Natural killer cell (primary cell): Measurements from ENCODE around the gene PRRT1. TPM values are rescaled to one million over a fixed set of nuclear protein-coding genes. Genes with fewer than 3 reads are reported as not detected.

Experiments
- ATAC-seq, 3 donors: fragments of 150-1000 bp in 2 of 3; fragments of 200-7000 bp in 1 of 3; cut with Tn5 transposase; 1 replicate in 1 of 3; 2 replicates in 2 of 3; pipeline ENCODE4 v1.10.0; 2021; ENCODE audit warnings: mild to moderate bottlenecking in 2 of 3, moderate library complexity in 2 of 3
- DNase-seq, 2 donors: peaks; one replicate each; pipeline versions ENCODE4 v3.0.0 to v3.0.0-alpha.2; 2013 to 2021; ENCODE audit warnings: mixed read lengths in 1 of 2
- H3K27ac ChIP-seq: one replicate; pipeline ENCODE4 v1.5.1; 2013; ENCODE audit warnings: mild to moderate bottlenecking, low read length
- H3K27me3 ChIP-seq: one replicate; pipeline ENCODE4 v1.6.1; 2013; ENCODE audit warnings: low read length; ENCODE audit not compliant: control insufficient read depth, insufficient read depth
- H3K36me3 ChIP-seq: one replicate; pipeline ENCODE4 v1.6.1; 2013; ENCODE audit warnings: low read length; ENCODE audit not compliant: control insufficient read depth, insufficient read depth
- H3K4me1 ChIP-seq: one replicate; pipeline ENCODE4 v1.6.1; 2013; ENCODE audit warnings: low read length; ENCODE audit not compliant: control insufficient read depth, insufficient read depth
- H3K4me3 ChIP-seq: one replicate; pipeline ENCODE4 v1.5.1; 2013; ENCODE audit warnings: low read length
- H3K9me3 ChIP-seq: one replicate; pipeline ENCODE4 v1.6.1; 2013; ENCODE audit warnings: low read length; ENCODE audit not compliant: control insufficient read depth, insufficient read depth
- H3K27ac Mint-ChIP-seq, 2 donors: one replicate each; pipeline ENCODE4 v1.8.0; 2022; ENCODE audit warnings: mild to moderate bottlenecking in 2 of 2, mixed read lengths in 2 of 2, moderate library complexity in 1 of 2
- H3K27me3 Mint-ChIP-seq, 2 donors: one replicate each; pipeline ENCODE4 v1.8.0; 2022; ENCODE audit warnings: low read depth in 2 of 2, mixed read lengths in 2 of 2
- H3K36me3 Mint-ChIP-seq: one replicate; pipeline ENCODE4 v1.8.0; 2022; ENCODE audit warnings: mixed read lengths
- H3K4me1 Mint-ChIP-seq, 2 donors: one replicate each; pipeline ENCODE4 v1.8.0; 2022; ENCODE audit warnings: mixed read lengths in 2 of 2
- H3K4me3 Mint-ChIP-seq: one replicate; pipeline ENCODE4 v1.8.0; 2022; ENCODE audit warnings: mild to moderate bottlenecking, moderate library complexity, mixed read lengths
- H3K9me3 Mint-ChIP-seq, 2 donors: one replicate each; pipeline ENCODE4 v1.8.0; 2022; ENCODE audit warnings: mixed read lengths in 2 of 2
- CTCF ChIP-seq: fragments of 200-600 bp; IDR thresholded peaks from one replicate; pipeline ENCODE4 v1.8.0; 2022; ENCODE audit warnings: antibody characterized with exemption
- WGBS: methylation state at CpG from one replicate; pipeline ENCODE4 v1.1.7; 2013; ENCODE audit warnings: missing lambda C conversion rate; ENCODE audit not compliant: insufficient coverage; 5-methylcytosine and 5-hydroxymethylcytosine counted together
- intact Hi-C: fragments of 100-400 bp; cut with micrococcal nuclease; formaldehyde crosslinking; loops from one replicate; pipeline ENCODE4 v1.14.2; 2022
- total RNA-seq, 4 donors: library from RNA; stranded (reverse); fragments of 120-200 nt in 1 of 4; gene quantifications; one replicate each; pipeline versions ENCODE4 v1.2.3 to v1.2.4, GENCODE V29; 2013 to 2022

The PRRT1 gene
- total RNA-seq, 3 donors from 2014 or later (not counting 1 experiment from before 2014, with no cell fraction given), result 0.38 to 0.63 (median 0.54) TPM

- no peaks in the 10 kb centered on the region for H3K9me3 Mint-ChIP-seq
- DNase-seq (no peak), ATAC-seq (no peak)
- TF ChIP-seq CTCF, result no peak
- H3K27me3 Mint-ChIP-seq, result peaks cover 9 to 12% of the 10 kb centered on the region in 2 donors
- H3K36me3 Mint-ChIP-seq, result no peaks in the 10 kb centered on the region
- intact Hi-C loops, result no loop called here
- no peak overlapping the region for H3K4me3 Mint-ChIP-seq
- no peaks in the 10 kb centered on the region for H3K4me1 Mint-ChIP-seq
- Histone ChIP-seq H3K27me3 (no peaks in the 10 kb centered on the region), H3K27ac (no peak overlapping the region), H3K4me3 (no peak overlapping the region), H3K4me1 (no peaks in the 10 kb centered on the region), H3K36me3 (no peaks in the 10 kb centered on the region), H3K9me3 (no peaks in the 10 kb centered on the region)
- H3K27ac Mint-ChIP-seq, result no peak overlapping the region
- 89% methylated on average over 5 of the region's 5 CpGs for WGBS
Measured at GRCh38 chr6:32140420-32141046, 11.2 kb downstream of the PRRT1 start.

GRCh38 chr6:32139590-32139989 is 12.1 kb downstream of the PRRT1 start:
- no peaks in the 10 kb centered on the region for H3K36me3 ChIP-seq
- no peak overlapping the region for H3K4me3 ChIP-seq
- 91% methylated on average over 5 of the region's 5 CpGs for WGBS
- intact Hi-C loops, result no loop called here
- Mint-ChIP-seq H3K4me3 (no peak overlapping the region), H3K36me3 (no peaks in the 10 kb centered on the region), H3K4me1 (no peaks in the 10 kb centered on the region), H3K9me3 (no peaks in the 10 kb centered on the region), H3K27me3 (peaks cover 14 to 15% of the 10 kb centered on the region in 2 donors), H3K27ac (no peak overlapping the region)
- no peak for DNase-seq
- no peaks in the 10 kb centered on the region for H3K4me1 ChIP-seq
- no peak overlapping the region for H3K27ac ChIP-seq
- no peaks in the 10 kb centered on the region for H3K27me3 ChIP-seq
- ATAC-seq, result no peak
- TF ChIP-seq CTCF, result no peak
- no peaks in the 10 kb centered on the region for H3K9me3 ChIP-seq

- ATAC-seq (no peak), DNase-seq (no peak)
- Mint-ChIP-seq H3K36me3 (no peaks in the 10 kb centered on the region), H3K9me3 (no peaks in the 10 kb centered on the region), H3K27me3 (peaks cover 14 to 17% of the 10 kb centered on the region in 2 donors), H3K4me3 (no peak overlapping the region), H3K27ac (no peak overlapping the region), H3K4me1 (no peaks in the 10 kb centered on the region)
- Histone ChIP-seq H3K9me3 (no peaks in the 10 kb centered on the region), H3K36me3 (no peaks in the 10 kb centered on the region), H3K4me1 (no peaks in the 10 kb centered on the region), H3K27ac (no peak overlapping the region), H3K4me3 (no peak overlapping the region), H3K27me3 (no peaks in the 10 kb centered on the region)
- TF ChIP-seq CTCF, result no peak
- intact Hi-C loops, result no loop called here
Measured at GRCh38 chr6:32137454-32137853, 14.3 kb downstream of the PRRT1 start.

- H3K9me3 ChIP-seq, result no peaks in the 10 kb centered on the region
- no peak for TF ChIP-seq CTCF
- Mint-ChIP-seq H3K9me3 (no peaks in the 10 kb centered on the region), H3K27ac (no peak overlapping the region), H3K36me3 (no peaks in the 10 kb centered on the region), H3K4me3 (no peak overlapping the region), H3K4me1 (peaks cover 17% of the 10 kb centered on the region in 2 donors), H3K27me3 (peaks cover 5 to 8% of the 10 kb centered on the region in 2 donors)
- 83% methylated on average over 1 of the region's 4 CpGs for WGBS
- peaks cover 18% of the 10 kb centered on the region for H3K4me1 ChIP-seq
- DNase-seq, result no peak
- ATAC-seq, result no peak
- H3K36me3 ChIP-seq, result no peaks in the 10 kb centered on the region
- H3K27ac ChIP-seq, result no peak overlapping the region
- no peak overlapping the region for H3K4me3 ChIP-seq
- intact Hi-C loops, result no loop called here
- no peaks in the 10 kb centered on the region for H3K27me3 ChIP-seq
Measured at GRCh38 chr6:32133786-32134185, 18.0 kb downstream of the PRRT1 start.
